GM10266 (cell line): ENCODE data around the gene DKK3.

Source experiments
- DNase-seq: peaks from one replicate; pipeline ENCODE4 v3.0.0; 2012; ENCODE audit errors: extremely low spot score
- TF ChIP-seq, protein P1 (sequence below): IDR thresholded peaks from 2 replicates; pipeline ENCODE4 v1.5.1; 2012; ENCODE audit warnings: mild to moderate bottlenecking, low read depth; ENCODE audit not compliant: control insufficient read depth, insufficient read depth; ENCODE audit errors: missing control alignments

The DKK3 gene

DNA sequence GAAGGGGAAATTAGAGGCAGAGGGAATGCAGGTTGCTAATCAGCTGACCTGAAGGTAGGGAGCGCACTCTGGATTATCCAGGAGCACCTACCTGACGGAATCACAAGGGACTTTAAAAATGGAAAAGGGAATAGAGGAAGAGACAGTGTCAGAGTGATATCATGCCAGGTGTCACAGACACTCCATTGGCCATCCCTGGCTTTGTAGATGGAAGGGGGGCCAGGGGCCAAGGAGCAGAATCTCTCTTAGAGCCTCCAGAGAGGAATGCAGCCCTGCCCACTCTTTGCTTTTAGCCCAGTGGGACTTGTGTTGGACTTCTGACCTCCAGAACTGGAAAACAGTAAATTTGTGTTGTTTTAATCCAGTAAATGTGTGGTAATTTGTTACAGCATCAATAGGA lies 37.9 kb downstream of the DKK3 start:
- TF ChIP-seq, protein P1, sequence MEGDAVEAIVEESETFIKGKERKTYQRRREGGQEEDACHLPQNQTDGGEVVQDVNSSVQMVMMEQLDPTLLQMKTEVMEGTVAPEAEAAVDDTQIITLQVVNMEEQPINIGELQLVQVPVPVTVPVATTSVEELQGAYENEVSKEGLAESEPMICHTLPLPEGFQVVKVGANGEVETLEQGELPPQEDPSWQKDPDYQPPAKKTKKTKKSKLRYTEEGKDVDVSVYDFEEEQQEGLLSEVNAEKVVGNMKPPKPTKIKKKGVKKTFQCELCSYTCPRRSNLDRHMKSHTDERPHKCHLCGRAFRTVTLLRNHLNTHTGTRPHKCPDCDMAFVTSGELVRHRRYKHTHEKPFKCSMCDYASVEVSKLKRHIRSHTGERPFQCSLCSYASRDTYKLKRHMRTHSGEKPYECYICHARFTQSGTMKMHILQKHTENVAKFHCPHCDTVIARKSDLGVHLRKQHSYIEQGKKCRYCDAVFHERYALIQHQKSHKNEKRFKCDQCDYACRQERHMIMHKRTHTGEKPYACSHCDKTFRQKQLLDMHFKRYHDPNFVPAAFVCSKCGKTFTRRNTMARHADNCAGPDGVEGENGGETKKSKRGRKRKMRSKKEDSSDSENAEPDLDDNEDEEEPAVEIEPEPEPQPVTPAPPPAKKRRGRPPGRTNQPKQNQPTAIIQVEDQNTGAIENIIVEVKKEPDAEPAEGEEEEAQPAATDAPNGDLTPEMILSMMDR = no peak
- DNase-seq = no peak

DNA sequence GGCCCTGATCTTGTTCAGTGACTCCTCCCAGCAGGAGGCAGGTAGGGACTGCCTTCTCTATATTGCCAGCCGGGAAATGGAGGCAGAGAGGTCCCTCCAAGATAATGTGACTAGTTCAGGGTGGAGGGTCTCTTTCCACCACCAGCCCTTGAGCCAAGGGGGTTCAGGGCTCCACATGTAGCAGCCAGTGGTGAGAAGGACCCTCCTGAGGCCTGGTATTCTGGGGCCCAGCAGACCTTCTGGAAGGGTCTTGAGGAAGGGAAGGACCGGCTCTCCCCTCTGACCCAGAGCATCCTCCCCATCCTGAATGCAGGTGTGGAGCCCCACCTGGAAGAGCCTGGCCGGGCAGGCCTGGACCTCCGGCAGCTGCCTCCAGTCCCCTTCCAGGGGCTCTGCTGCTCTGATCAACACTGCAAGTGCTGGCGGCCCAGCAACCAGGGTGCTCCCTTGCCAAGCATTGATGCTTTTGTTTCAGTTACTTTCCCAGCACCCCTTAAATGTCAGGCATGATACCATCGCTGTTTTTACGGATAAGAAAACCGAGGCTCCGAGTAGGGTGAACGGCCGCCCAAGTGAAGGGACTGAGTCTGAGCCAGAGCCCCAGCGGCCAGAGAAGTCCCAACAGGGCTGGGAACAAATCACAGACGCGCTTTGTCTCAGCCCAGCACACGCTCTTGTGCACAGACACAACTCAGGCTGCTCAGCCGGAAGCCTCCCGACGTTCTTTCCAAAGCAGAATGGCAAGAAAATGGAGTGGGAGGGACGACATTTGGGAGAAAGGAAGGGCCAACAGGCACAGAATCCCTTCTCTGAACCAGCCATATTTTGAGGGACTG lies 38.8 kb downstream of the DKK3 start:
- DNase-seq = no peak
- TF ChIP-seq, protein P1 = no peak

DNA sequence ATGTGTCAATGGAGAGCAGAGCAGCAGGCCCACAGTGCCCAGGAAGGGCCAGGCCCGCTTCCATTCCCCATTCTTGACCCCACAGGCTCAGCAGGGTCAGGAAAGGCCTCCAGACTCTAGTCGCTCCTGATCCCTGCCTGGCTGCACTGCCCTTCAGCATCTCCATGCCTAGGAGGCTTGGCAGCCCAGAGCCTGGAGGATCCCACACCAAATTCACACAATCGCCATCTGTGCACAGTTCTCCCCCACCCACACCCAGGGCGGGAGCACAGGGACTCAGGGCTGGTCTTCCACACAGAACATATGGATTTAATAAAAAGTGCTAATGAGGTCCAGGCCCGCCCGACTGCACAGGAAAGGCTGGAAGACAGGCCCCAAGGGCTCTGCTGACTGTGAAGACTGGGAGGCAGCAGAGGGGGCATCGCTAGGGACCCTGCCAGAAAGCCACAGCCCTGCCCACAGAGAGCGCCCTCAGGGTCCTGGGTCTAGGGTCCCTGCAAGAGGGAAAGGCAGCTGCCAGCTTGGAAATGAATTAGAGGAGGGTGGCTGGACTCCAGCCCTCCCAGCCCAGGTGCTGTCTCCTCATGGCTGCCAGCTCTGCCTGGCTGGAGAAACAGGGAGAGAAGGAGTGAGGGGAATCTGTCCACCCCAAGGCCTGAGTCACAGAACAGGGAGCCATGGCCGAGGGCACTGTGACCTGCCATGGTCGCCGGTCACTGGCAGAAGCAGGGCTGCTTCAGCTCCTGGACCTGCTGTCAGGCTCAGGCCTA lies 39.7 kb downstream of the DKK3 start:
- TF ChIP-seq, protein P1 = no peak
- DNase-seq = peak; percentile 1

DNA sequence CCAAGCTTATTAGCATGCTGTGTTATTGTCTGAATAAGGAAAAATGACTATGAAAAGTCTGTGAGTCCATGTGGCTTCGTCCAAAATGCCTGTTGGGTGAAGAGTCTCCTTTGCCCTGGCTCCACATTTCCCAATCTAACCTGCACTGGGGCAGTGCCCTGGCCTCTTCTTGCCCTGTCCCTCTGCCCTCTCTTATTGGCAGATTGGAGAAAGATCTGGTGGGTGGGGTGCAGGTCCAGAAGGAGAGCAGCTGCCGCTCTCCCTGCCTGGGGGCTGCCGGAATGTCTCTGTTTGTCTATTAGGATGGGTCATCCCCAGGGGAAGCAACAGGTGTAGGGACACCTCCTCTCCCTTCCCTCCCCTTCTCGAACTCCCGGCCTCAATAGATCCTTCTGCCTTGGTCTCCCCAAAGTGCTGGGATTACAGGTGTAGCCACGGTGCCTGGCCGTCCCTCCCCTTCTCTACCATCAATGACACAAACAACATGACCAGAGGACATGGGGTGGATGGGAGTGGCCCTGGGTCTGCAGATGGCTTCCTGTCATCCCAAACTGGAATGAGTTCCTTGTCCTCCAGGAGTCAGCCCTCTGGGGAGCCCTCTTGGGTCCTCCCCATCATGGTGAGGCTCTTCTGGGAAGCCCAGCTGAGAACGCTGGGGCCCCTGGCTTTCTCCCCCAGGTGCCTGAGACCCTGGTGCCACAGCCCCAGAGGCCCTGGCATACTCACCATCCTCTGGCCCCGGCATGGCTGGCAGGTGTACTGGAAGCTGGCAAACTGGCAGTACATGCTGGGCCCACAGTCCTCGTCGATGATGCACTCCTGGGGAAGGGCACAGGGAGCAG lies 40.5 kb downstream of the DKK3 start:
- DNase-seq = peak; percentile 0
- TF ChIP-seq, protein P1 = no peak

DNA sequence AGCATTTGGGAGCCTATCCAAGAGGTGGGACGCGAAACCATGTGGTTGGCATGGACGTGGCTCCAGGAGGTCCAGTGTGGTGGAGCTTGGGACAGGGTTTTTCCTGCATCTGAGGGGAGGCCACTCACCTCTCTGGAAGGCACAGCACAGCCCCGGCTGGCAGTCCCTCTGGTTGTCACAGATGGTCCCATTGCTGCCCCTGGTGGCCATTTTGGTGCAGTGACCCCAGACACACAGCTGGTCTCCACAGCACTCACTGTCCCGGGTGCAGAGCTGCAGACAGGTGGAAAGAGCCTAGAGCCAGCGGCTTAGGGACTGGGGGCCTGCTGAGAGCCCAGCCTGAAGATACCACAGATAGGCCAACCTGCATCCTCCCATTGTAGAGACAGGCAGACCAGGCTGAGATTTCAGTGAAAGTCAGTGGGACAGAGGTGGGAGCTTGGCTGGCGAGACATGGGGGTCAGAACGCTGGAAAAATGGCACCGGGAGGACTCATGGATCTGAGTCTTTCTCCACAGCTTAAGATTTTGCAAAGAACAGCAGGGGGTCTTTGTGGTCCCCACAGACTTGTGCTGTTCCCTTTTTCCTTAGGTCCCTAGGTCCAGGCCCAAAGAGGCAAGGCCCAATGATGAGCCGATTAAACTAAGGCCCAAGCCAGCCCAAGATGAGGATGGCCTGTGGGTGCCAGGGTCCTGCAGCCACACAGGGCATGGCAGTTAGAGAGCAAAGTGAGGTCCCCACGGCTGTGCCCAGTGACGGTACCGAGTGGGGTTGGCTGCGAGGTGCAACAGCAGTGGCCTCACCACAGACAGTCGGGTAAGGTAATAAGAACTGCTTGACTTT lies 41.4 kb downstream of the DKK3 start:
- DNase-seq = peak; percentile 74
- TF ChIP-seq, protein P1 = peak; percentile 81

DNA sequence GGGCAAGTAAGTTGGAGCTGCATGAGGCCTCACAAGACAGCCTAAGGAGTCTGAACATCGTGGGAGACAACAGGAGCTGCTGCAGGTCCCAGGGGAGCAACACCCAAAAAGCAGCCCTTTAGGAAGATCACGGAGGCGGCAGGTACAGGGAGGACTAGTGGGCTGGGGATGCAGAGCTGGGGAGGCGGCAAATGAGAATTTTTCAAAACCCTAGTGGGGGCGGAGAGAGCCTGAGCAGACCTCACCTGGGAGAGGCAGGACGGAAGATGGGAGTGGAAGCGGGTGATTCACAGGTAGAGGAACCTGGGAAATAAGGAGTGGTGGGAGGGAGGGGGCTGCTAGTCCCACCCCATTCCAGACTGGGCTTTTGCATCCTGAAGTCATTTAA lies 42.1 kb downstream of the DKK3 start:
- TF ChIP-seq, protein P1 = no peak
- no peak for DNase-seq
